ENCODE data around the gene GALK1. TPM values are rescaled to one million over a fixed set of nuclear protein-coding genes. Genes with fewer than 3 reads are reported as not detected.

The GALK1 gene
- polyA plus RNA-seq, 1 donor (not counting 4 experiments of a cell fraction or from before 2014, with no cell fraction given) = 1.3 TPM

DNA sequence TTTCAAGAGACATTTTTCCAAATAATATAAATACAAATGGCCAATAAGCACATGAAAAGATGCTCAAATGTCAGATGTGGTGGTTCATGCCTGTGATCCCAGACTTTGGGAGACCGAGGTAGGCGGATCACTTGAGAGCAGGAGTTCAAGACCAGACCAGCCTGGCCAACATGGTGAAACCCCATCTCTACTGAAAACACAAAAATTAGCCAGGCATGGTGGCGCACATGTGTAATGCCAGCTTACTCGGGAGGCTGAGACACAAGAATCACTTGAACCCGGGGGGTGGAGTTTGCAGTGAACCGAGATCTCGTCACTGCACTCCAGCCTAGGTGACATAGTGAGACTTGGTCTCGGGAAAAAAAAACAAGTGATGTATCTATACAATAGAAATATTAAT is 2.9 kb upstream of the GALK1 start:
- H3K9me3 ChIP-seq (ENCODE audit: control insufficient read depth, low read depth, low read length) = no peaks in the 10 kb centered on the region
- dilution Hi-C loops (cut with MboI; ENCODE audit: extremely low pct_ligation_motif_present, low sequenced_read_pairs) = no loop called here
- no peak overlapping the region for H3K9ac ChIP-seq (ENCODE audit: control insufficient read depth, extremely low read depth, insufficient read depth, low read length)
- no peak overlapping the region for H2AFZ ChIP-seq (ENCODE audit: control insufficient read depth, low read length)
- no peak for TF ChIP-seq EZH2 (IDR thresholded peaks at IDR 0.05; ENCODE audit: low read length)
- TF ChIP-seq, protein P1, sequence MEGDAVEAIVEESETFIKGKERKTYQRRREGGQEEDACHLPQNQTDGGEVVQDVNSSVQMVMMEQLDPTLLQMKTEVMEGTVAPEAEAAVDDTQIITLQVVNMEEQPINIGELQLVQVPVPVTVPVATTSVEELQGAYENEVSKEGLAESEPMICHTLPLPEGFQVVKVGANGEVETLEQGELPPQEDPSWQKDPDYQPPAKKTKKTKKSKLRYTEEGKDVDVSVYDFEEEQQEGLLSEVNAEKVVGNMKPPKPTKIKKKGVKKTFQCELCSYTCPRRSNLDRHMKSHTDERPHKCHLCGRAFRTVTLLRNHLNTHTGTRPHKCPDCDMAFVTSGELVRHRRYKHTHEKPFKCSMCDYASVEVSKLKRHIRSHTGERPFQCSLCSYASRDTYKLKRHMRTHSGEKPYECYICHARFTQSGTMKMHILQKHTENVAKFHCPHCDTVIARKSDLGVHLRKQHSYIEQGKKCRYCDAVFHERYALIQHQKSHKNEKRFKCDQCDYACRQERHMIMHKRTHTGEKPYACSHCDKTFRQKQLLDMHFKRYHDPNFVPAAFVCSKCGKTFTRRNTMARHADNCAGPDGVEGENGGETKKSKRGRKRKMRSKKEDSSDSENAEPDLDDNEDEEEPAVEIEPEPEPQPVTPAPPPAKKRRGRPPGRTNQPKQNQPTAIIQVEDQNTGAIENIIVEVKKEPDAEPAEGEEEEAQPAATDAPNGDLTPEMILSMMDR (optimal IDR thresholded peaks at IDR 0.05 in 1 of 3, IDR thresholded peaks at IDR 0.05 in 1 of 3, conservative IDR thresholded peaks at IDR 0.05 in 1 of 3; ENCODE audit: extremely low read depth in 1 of 3, insufficient read depth in 2 of 3, low read length in 3 of 3) = no peak
- H3K27me3 ChIP-seq (ENCODE audit: control insufficient read depth, extremely low read depth, insufficient read depth, low read length) = no peaks in the 10 kb centered on the region
- H3K27ac ChIP-seq (ENCODE audit: control insufficient read depth, insufficient read depth, low read length) = no peak overlapping the region
- H3K79me2 ChIP-seq (ENCODE audit: control insufficient read depth, insufficient read depth, low read length) = no peaks in the 10 kb centered on the region
- FAIRE-seq = no peak
- H3K4me1 ChIP-seq (ENCODE audit: control insufficient read depth, extremely low read depth, insufficient read depth, low read length) = no peaks in the 10 kb centered on the region
- DNase-seq (ENCODE audit: low read depth, low spot score) = no peak
- H4K20me1 ChIP-seq (ENCODE audit: control insufficient read depth, extremely low read depth, insufficient read depth, low read length) = no peaks in the 10 kb centered on the region
- no peak overlapping the region for H3K4me2 ChIP-seq (ENCODE audit: control insufficient read depth, extremely low read depth, insufficient read depth, low read depth, low read length)
- no peaks in the 10 kb centered on the region for H3K36me3 ChIP-seq (ENCODE audit: control insufficient read depth in 2 of 2, extremely low read depth in 1 of 2, insufficient read depth in 2 of 2, low read length in 2 of 2)
- no peak overlapping the region for H3K4me3 ChIP-seq (ENCODE audit: control insufficient read depth in 2 of 3, extremely low read depth in 1 of 3, insufficient read depth in 2 of 3, low read depth in 1 of 3, low read length in 3 of 3)
- no peaks in the 10 kb centered on the region for H3K9me1 ChIP-seq (ENCODE audit: control insufficient read depth, extremely low read depth, insufficient read depth, low read length)

DNA sequence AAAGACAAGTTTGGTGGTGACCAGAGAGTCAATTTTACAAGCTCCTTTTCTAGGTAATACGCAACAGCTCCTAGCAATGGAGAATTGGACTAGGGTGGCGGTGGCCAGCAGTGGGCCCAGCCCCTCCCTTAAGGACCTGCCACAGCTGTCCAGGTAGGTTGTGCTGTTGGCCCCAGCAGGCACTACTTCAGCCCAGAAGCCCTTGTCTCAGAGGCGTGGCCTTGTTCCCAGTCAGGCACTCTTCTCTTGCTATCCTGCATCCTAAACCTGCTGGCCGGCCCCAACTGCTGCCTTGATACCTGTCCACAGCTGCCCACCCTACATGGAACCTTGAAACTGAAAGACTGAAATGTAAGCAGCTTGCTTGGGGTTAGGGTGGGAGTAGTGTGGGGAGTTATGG is 989 bp upstream of the GALK1 start:
- no peaks in the 10 kb centered on the region for H3K9me3 ChIP-seq (ENCODE audit: control insufficient read depth, low read depth, low read length)
- no peaks in the 10 kb centered on the region for H3K27me3 ChIP-seq (ENCODE audit: control insufficient read depth, extremely low read depth, insufficient read depth, low read length)
- no peaks in the 10 kb centered on the region for H3K79me2 ChIP-seq (ENCODE audit: control insufficient read depth, insufficient read depth, low read length)
- no peak overlapping the region for H3K9ac ChIP-seq (ENCODE audit: control insufficient read depth, extremely low read depth, insufficient read depth, low read length)
- DNase-seq (ENCODE audit: low read depth, low spot score) = no peak
- H3K9me1 ChIP-seq (ENCODE audit: control insufficient read depth, extremely low read depth, insufficient read depth, low read length) = no peaks in the 10 kb centered on the region
- TF ChIP-seq, protein P1 (optimal IDR thresholded peaks at IDR 0.05 in 1 of 3, IDR thresholded peaks at IDR 0.05 in 1 of 3, conservative IDR thresholded peaks at IDR 0.05 in 1 of 3; ENCODE audit: extremely low read depth in 1 of 3, insufficient read depth in 2 of 3, low read length in 3 of 3) = no peak
- TF ChIP-seq EZH2 (IDR thresholded peaks at IDR 0.05; ENCODE audit: low read length) = no peak
- H3K4me3 ChIP-seq (ENCODE audit: control insufficient read depth in 2 of 3, extremely low read depth in 1 of 3, insufficient read depth in 2 of 3, low read depth in 1 of 3, low read length in 3 of 3) = no peak overlapping the region
- dilution Hi-C loops (cut with MboI; ENCODE audit: extremely low pct_ligation_motif_present, low sequenced_read_pairs) = no loop called here
- no peak overlapping the region for H2AFZ ChIP-seq (ENCODE audit: control insufficient read depth, low read length)
- no peaks in the 10 kb centered on the region for H3K4me1 ChIP-seq (ENCODE audit: control insufficient read depth, extremely low read depth, insufficient read depth, low read length)
- H3K4me2 ChIP-seq (ENCODE audit: control insufficient read depth, extremely low read depth, insufficient read depth, low read depth, low read length) = no peak overlapping the region
- FAIRE-seq = no peak
- H4K20me1 ChIP-seq (ENCODE audit: control insufficient read depth, extremely low read depth, insufficient read depth, low read length) = no peaks in the 10 kb centered on the region
- H3K27ac ChIP-seq (ENCODE audit: control insufficient read depth, insufficient read depth, low read length) = no peak overlapping the region
- H3K36me3 ChIP-seq (ENCODE audit: control insufficient read depth in 2 of 2, extremely low read depth in 1 of 2, insufficient read depth in 2 of 2, low read length in 2 of 2) = no peaks in the 10 kb centered on the region
